GM18502 (cell line): ENCODE results near the gene RGS10.

Experiments
- ATAC-seq: cut with Tn5 transposase; IDR thresholded peaks from one replicate; pipeline ENCODE4 v1.9.1; 2021; ENCODE audit warnings: mild to moderate bottlenecking; ENCODE audit not compliant: unreplicated experiment, poor library complexity

The RGS10 gene

DNA sequence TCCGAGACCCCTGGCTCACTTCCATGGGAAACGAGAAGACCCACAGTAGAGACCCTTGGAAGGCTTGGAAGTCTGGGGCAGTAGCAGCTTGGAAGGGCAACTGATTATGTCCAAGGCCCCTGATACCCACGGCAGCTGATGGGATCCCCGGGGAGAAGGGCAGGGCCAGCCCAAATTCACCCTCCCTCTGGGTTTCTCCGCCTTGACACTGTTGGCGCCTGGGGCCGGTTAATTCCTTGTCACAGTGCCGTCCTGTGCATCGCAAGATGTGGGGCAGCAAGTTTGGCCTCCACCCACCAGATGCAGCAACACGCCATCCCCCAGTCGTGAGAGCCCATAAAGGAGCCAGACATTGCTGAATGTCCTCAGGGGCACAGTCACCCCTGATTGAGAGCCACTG, 89.2 kb downstream of the RGS10 start:
- ATAC-seq, result no peak

DNA sequence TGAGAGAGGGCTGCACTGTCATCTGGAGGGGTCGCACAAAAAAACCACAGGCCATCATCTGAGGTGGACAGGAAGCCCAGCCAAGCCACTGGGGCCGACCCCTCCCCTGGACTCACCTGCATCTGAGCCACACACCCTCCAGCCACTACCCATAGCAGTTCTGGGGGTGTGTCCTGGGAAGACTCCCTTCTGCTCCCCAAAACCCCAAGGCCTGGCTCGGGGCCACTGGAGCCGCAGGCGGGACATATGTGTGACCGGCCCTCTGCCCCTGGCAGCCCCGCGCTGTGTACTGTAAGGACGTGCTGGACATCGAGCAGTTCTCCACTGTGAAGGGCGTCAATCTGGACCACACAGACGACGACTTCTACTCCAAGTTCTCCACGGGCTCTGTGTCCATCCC, 90.1 kb downstream of the RGS10 start:
- ATAC-seq, result no peak

DNA sequence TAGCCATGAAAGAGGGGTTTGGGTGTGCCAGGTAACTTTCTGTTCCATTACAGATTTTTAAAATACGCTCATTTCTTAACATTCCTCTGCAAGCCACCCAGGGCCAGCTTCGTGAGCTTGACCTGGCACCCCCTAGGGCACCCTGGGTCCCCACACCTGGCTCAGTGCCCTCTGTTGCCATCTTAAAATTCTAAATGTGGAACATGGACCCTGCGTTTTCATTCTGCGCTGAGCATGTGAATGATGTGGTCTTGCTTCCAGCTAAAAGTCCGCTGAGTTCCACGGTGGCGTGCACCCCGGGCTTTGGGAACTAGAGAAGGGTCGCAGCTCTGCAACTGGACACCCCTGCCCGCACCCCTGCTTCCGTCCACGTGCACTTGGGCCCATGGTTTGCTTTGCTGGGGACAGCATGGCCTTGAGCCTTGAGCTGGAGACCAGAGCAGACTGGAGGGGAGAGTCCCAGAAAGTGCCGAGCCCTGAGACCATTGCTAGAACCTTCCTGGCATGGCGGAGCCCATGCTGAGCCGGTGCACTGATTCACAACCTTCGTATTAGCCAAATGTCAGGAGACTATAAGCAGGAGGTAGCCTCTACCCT, 91.1 kb downstream of the RGS10 start:
- no peak for ATAC-seq

DNA sequence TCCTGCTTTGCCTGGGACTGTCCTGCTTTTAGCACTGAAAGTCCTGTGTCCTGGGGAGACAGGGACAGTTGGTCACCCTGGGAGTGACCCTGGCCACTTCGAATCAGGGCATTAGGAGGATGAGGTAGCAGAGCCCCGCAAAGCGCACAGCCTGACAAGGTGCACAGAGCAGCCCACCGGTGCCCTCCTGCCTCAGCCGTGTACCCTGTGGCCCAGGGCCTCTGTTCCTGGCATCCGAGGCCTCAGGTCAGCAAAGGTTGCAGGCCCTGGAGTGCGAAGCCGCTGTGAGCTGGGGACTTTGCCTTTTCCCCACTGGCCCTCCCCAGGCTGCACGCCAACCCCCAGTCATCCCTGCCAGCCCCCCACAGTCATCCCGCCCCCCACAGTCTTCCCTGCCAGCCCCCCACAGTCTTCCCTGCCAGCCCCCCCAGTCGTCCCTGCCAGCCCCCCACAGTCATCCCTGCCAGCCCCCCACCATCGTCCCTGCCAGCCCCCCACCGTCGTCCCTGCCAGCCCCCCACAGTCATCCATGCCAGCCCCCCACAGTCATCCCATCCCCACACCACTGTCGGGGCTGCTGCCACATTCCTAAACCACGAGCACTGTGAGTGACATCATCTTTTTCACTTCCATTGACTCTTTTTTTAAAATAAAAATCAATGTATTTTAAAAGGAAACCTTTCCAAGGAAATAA, 91.8 kb downstream of the RGS10 start:
- no peak for ATAC-seq
